OCI-LY7 (cell line): ENCODE results near the gene CDK7.

Experiments
- EZH2phosphoT487 ChIP-seq: fragments of 200-600 bp; sonication (generic); IDR thresholded peaks from 2 replicates; pipeline ENCODE4 v1.6.1; 2018; ENCODE audit warnings: low read depth, borderline replicate concordance, mild to moderate bottlenecking, mixed run types, antibody characterized with exemption, low read length, moderate library complexity, mixed read lengths
- TF ChIP-seq, protein P1 (sequence below): fragments of 200-600 bp; sonication (generic); conservative IDR thresholded peaks from 2 replicates; pipeline ENCODE4 v1.5.1; 2014; ENCODE audit warnings: mild to moderate bottlenecking, antibody characterized with exemption, low read length, moderate library complexity, mixed read lengths

DNA sequence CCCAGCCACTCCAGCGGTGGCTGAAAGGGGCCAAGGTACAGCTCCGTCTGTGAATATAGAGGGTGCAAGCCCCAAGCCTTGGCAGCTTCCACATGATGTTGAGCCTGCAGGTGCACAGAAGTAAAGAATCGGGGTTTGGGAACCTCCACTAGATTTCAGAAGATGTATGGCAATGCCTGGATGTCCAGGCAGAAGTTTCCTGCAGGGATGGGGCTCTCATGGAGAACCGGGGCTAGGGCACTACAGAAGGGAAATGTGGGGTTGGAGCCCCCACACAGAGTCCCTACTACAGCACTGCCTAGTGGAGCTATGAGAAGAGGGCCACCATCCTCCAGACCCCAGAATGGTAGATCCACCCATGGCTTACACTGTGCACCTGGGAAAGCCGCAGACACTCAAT, 74.7 kb downstream of the CDK7 start:
- TF ChIP-seq, protein P1, sequence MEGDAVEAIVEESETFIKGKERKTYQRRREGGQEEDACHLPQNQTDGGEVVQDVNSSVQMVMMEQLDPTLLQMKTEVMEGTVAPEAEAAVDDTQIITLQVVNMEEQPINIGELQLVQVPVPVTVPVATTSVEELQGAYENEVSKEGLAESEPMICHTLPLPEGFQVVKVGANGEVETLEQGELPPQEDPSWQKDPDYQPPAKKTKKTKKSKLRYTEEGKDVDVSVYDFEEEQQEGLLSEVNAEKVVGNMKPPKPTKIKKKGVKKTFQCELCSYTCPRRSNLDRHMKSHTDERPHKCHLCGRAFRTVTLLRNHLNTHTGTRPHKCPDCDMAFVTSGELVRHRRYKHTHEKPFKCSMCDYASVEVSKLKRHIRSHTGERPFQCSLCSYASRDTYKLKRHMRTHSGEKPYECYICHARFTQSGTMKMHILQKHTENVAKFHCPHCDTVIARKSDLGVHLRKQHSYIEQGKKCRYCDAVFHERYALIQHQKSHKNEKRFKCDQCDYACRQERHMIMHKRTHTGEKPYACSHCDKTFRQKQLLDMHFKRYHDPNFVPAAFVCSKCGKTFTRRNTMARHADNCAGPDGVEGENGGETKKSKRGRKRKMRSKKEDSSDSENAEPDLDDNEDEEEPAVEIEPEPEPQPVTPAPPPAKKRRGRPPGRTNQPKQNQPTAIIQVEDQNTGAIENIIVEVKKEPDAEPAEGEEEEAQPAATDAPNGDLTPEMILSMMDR = no peak
- TF ChIP-seq EZH2phosphoT487 = no peak
